OCI-LY7 (cell line): ENCODE results near the gene SRPK2.

Source experiments
- CTCF ChIP-seq: fragments of 200-600 bp; sonication (generic); conservative IDR thresholded peaks from 2 replicates; pipeline ENCODE4 v1.5.1; 2014; ENCODE audit warnings: mild to moderate bottlenecking, antibody characterized with exemption, low read length, moderate library complexity, mixed read lengths
- EZH2phosphoT487 ChIP-seq: fragments of 200-600 bp; sonication (generic); IDR thresholded peaks from 2 replicates; pipeline ENCODE4 v1.6.1; 2018; ENCODE audit warnings: low read depth, borderline replicate concordance, mild to moderate bottlenecking, mixed run types, antibody characterized with exemption, low read length, moderate library complexity, mixed read lengths

GRCh38 chr7:105185290-105186010, 203.3 kb downstream of the SRPK2 start:
- no peak for TF ChIP-seq CTCF
- no peak for TF ChIP-seq EZH2phosphoT487
